Breast epithelium (tissue), 3 donors: Measurements from ENCODE around the gene MARCHF11.

Experiments
- CTCF ChIP-seq, 3 donors: fragments of 450-650 bp; IDR thresholded peaks; one replicate each; pipeline ENCODE4 v1.5.1; 2016 to 2017; ENCODE audit warnings: antibody characterized with exemption in 3 of 3, mild to moderate bottlenecking in 3 of 3, moderate library complexity in 3 of 3
- POLR2AphosphoS5 ChIP-seq, 3 donors: sonication (generic); formaldehyde crosslinking; IDR thresholded peaks; one replicate each; pipeline ENCODE4 v1.6.1; 2017; ENCODE audit warnings: antibody characterized with exemption in 3 of 3

- TF ChIP-seq CTCF (IDR thresholded peaks at IDR 0.05) (no peak), POLR2AphosphoS5 (IDR thresholded peaks at IDR 0.05) (no peak)
These were observed 59.0 kb downstream of the MARCHF11 start for GRCh38 chr5:16120579-16120978.
